Measurements from ENCODE around the gene IQCF6. TPM values are rescaled to one million over a fixed set of nuclear protein-coding genes. Genes with fewer than 3 reads are reported as not detected.

The IQCF6 gene
- total RNA-seq (not detected in 2 replicates), polyA plus RNA-seq (not detected in 2 replicates)

DNA sequence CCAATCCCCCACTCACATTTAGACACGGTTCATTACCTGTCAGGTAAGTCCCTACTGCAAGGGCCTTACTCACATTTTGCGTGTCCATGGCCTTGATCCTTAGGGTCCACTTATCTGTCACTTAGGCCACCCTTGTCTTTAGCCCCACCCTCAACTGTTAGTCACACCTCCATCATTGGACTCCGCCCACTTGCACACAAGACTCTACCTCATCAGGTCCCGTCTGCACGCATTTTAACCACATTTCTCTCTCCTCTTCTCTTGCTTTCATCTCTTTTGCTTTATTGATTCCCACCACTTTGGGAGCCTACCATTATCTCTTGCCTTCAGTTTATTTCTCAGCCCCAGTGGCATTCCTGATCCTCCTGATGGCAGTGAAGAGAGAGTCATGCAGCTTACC lies at the start of gene IQCF6:
IQCF6 (minus strand) TSS at position 101 of the 400 bp plus-strand sequence; CDS start at position 88, 13 bp downstream.
- H3K4me3 ChIP-seq = no peak within 1 kb of the TSS
- TF ChIP-seq, protein P1, sequence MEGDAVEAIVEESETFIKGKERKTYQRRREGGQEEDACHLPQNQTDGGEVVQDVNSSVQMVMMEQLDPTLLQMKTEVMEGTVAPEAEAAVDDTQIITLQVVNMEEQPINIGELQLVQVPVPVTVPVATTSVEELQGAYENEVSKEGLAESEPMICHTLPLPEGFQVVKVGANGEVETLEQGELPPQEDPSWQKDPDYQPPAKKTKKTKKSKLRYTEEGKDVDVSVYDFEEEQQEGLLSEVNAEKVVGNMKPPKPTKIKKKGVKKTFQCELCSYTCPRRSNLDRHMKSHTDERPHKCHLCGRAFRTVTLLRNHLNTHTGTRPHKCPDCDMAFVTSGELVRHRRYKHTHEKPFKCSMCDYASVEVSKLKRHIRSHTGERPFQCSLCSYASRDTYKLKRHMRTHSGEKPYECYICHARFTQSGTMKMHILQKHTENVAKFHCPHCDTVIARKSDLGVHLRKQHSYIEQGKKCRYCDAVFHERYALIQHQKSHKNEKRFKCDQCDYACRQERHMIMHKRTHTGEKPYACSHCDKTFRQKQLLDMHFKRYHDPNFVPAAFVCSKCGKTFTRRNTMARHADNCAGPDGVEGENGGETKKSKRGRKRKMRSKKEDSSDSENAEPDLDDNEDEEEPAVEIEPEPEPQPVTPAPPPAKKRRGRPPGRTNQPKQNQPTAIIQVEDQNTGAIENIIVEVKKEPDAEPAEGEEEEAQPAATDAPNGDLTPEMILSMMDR (IDR thresholded peaks at IDR 0.05; ENCODE audit: low read depth, low read length) = no peak
- H3K36me3 ChIP-seq = no peaks in the 10 kb centered on the region
- H3K27ac ChIP-seq = no peak within 1 kb of the TSS
- H3K27me3 ChIP-seq = no peaks in the 10 kb centered on the region
- DNase-seq (ENCODE audit: low read depth in 1 of 2, low spot score in 1 of 2) = no peak
- H3K9me3 ChIP-seq (ENCODE audit: low read depth) = no peaks in the 10 kb centered on the region
- no peaks in the 10 kb centered on the region for H3K4me1 ChIP-seq (ENCODE audit: low read depth)

DNA sequence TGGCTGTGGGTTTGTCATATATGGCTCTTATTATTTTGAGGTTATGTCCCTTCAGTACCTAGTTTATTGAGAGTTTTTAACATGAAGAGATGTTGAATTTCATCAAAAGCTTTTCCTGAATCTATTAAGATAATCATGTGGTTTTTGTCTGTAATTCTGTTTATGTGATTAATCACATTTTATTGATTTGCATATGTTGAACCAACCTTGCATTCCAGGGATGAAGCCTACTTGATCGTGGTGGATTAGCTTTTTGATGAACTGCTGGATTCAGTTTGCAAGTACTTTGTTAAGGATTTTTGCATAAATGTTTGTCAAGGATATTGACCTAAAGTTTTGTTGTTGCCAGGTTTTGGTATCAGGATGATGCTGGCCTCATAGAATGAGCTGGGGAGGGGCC lies 49.3 kb upstream of the IQCF6 start:
- Histone ChIP-seq H3K4me1 (ENCODE audit: low read depth) (no peaks in the 10 kb centered on the region), H3K4me3 (no peak overlapping the region), H3K9me3 (ENCODE audit: low read depth) (no peaks in the 10 kb centered on the region), H3K27me3 (no peaks in the 10 kb centered on the region), H3K27ac (no peak overlapping the region), H3K36me3 (no peaks in the 10 kb centered on the region)
- no peak for DNase-seq (ENCODE audit: low read depth in 1 of 2, low spot score in 1 of 2)
- TF ChIP-seq, protein P1 (IDR thresholded peaks at IDR 0.05; ENCODE audit: low read depth, low read length) = no peak

DNA sequence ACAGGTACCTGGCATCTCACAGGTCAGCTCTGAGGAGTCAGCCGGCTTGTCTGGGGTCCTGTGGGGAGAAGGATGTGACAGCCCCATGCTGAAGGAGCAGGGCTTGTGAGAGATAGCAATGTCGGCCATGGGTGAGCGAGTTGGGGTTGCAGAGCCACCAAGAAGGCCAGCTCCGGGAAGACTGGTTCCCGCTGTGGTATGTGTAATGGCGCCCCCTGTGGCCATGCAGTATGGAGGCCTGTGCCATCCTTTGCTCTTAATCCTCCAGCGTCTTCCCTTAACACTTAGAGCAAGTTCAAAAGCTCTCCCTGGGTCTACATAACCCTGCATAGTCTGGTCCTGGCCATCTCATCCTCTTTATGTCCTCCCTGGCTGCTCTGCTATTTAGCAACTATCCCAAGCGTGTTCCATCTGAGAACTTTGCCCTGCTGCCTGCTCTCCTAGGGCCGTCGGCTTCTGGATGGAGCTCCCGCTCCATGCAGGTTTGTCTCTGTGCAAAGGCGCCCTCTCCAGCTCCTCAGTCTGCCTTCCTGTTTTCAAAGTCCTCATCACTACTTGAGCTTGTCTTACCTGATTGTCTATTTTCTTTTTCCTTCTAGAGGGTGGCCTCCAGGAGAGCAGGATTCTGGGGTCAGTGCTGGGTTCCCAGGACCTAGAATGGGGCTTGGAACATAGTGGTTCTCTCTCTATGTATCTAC lies 40.8 kb upstream of the IQCF6 start:
- Histone ChIP-seq H3K9me3 (ENCODE audit: low read depth) (no peaks in the 10 kb centered on the region), H3K27ac (no peak overlapping the region), H3K27me3 (no peaks in the 10 kb centered on the region), H3K36me3 (no peaks in the 10 kb centered on the region), H3K4me3 (no peak overlapping the region), H3K4me1 (ENCODE audit: low read depth) (no peaks in the 10 kb centered on the region)
- peak in 1 of 2 donors; percentile 35 for DNase-seq (ENCODE audit: low read depth in 1 of 2, low spot score in 1 of 2)
- TF ChIP-seq, protein P1 (IDR thresholded peaks at IDR 0.05; ENCODE audit: low read depth, low read length) = peak; percentile 14

DNA sequence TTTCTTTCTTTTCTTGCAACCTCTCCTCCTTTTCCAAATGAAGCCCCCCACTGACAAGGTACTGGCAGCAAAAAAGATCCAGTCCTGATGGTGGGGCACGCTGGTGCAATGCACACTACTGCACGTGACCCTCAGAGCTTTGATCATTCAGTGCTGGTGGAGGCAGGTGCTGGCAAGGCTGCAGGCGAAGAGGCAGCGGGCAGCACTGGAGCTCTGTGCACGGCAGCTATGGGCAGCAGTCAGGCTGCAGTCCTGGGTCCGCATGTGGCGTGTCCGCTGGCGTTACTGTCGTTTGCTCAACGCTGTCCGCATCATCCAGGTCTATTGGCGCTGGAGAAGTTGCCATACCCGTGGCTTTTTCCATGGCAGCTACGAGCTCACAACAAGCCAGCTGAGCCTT lies 40.1 kb upstream of the IQCF6 start:
- H3K36me3 ChIP-seq = no peaks in the 10 kb centered on the region
- H3K4me1 ChIP-seq (ENCODE audit: low read depth) = no peaks in the 10 kb centered on the region
- TF ChIP-seq, protein P1 (IDR thresholded peaks at IDR 0.05; ENCODE audit: low read depth, low read length) = no peak
- no peaks in the 10 kb centered on the region for H3K27me3 ChIP-seq
- DNase-seq (ENCODE audit: low read depth in 1 of 2, low spot score in 1 of 2) = no peak
- no peak overlapping the region for H3K27ac ChIP-seq
- no peak overlapping the region for H3K4me3 ChIP-seq
- no peaks in the 10 kb centered on the region for H3K9me3 ChIP-seq (ENCODE audit: low read depth)

DNA sequence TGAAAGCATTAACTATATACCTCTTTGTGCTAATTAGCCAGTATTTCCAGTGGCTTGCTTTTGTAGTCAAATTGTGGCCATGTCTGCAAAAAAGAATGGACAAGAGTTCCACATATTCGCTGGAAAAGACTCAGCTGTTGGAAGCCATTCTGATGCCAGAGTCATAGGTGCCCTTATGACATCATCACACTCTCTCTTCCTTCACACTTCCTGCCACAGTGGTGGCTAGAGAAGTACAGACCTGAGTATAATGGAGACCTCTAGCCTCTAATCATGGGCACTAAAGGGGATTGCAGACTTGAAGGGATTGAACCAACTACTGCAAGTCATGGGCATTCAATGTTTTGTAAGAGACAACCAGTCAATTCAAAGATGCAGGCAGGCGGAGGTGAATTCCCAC lies 38.3 kb upstream of the IQCF6 start:
- Histone ChIP-seq H3K4me3 (no peak overlapping the region), H3K27me3 (no peaks in the 10 kb centered on the region), H3K9me3 (ENCODE audit: low read depth) (no peaks in the 10 kb centered on the region), H3K4me1 (ENCODE audit: low read depth) (no peaks in the 10 kb centered on the region), H3K36me3 (no peaks in the 10 kb centered on the region), H3K27ac (no peak overlapping the region)
- TF ChIP-seq, protein P1 (IDR thresholded peaks at IDR 0.05; ENCODE audit: low read depth, low read length) = no peak
- DNase-seq (ENCODE audit: low read depth in 1 of 2, low spot score in 1 of 2) = no peak
